NCI-H2196 (cell line): ENCODE data around the gene MTMR8.

Experiments used
- DNase-seq: peaks from one replicate; lab custom pipeline; 2025; ENCODE audit not compliant: unreplicated experiment; lab: John Stamatoyannopoulos, UW

MTMR8 gene

GRCh38 chrX:64313624-64314023, 81.6 kb downstream of the MTMR8 start:
- no peak for DNase-seq

DNA sequence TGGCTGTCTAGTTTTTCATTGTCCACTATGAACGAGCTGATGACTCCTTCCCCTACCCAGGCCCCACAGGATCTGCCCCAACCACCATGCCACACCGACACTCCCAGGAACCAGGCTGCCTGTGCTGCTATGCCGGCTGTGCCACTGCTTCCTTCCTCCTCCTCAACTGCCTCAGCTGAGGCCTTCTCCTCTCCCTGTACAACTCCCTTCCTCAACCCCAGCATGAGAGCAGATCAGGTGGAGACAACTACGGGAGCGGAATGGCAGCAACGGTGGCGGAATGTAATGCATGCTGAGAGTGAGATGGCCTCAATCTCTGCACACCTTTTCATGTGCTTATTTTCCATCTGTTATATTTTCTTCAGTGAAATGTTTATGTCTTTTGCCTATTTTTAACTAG, 88.5 kb downstream of the MTMR8 start:
- DNase-seq = no peak

GRCh38 chrX:64291123-64291522, 104.1 kb downstream of the MTMR8 start:
- DNase-seq = no peak

DNA sequence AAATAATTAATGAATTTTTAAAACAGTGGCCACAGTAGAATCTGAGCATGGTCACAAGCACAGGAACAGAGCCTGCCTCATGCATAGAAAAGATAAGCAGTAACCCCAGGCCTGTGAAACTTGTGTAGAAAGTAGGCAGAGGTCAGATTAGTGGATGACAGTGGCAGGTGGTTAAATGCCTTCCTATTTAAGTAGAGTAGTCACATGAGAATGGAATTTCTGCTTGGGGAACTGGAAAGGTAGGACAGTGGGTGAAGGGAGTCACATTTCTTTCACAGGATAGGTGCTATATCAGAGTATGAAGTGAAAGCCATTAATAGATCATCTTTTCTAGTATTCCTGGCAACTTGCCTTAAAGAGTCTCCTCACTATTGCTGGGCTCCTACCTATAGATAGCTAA, 130.0 kb downstream of the MTMR8 start:
- no peak for DNase-seq

DNA sequence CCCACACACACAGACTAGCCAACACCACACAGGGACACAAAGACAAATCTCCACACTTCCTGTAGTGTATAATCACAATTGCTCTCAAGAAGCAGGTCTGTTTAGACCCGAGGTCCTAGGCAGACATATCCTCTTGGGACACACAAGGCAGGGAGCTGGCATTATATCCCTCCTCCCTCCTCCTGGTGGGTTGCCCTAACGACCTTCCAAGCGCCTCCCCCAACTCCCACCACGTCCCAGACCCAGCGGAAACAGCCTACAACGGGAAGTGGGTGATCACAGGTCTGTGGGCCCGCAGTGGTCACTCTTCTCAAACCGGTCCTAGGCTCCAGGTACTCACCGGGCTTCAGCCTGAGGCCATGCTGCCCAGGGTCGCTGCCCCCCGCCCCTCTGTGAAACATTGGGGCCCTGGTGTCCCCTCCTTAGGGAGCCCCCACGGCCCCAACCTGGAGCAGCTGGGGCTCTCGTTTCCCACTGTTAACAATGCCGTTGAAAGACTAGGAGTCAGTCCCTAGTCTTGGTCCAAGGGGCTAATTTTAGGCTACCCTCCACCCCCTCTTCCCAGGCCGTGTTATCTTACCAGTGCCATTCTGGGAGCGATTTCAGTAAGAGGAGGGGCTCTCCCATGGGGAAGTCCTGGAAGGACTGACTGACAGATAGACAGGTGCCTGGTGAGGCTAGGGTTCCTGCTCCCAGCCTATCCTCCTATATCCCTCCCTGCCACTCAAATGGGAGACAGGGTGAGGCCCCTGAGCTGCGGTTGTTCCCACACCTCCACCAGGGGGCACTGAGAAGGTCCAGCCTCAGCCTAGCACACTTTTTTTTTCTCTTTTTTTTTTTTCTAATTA, 164.9 kb downstream of the MTMR8 start, which contains the start of gene ASB12:
Gene ASB12 (minus strand): TSS at position 485 of the 848 bp plus-strand sequence. CDS start 4,957 bp downstream, outside the sequence.
- DNase-seq = no peak

DNA sequence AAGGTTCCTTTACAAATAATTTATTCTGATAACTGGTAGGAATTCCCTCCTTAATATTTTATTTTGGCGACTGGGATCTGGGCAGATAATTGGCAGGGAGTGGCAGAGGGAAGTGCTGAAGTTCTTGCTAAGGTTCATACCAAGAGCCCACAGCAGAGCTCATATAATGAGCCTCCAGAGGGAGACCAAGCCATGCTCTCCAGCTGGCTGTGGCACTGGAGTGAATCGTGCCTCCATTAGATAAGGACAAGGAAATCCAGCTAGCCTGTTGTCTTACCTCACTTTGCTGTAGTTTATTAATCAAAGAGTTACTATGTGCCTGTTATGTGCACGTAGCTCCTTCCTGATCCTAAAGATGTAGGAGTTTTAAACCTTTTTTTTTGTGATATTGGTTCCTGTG, 166.1 kb downstream of the MTMR8 start:
- DNase-seq = no peak
